Sciatic nerve (tissue), 2 donors: ENCODE data around the gene BRSK1. TPM values are rescaled to one million over a fixed set of nuclear protein-coding genes. Genes with fewer than 3 reads are reported as not detected.

Experiments used
- ATAC-seq: fragments of 200-7000 bp; cut with Tn5 transposase; one replicate; pipeline ENCODE4 v1.9.1; 2020; ENCODE audit warnings: mild to moderate bottlenecking, moderate library complexity
- DNase-seq: peaks from one replicate; pipeline ENCODE4 v3.0.0-alpha.2; 2020; ENCODE audit warnings: low spot score
- intact Hi-C: fragments of 100-400 bp; cut with DNase I; formaldehyde crosslinking; loops from one replicate; pipeline ENCODE4 v1.14.2; 2022
- total RNA-seq: library from RNA; stranded (reverse); fragmentation: NEBNext Ultra II Directional; extraction: Animal tissue kit (Norgen Biotek cat#: 25700); gene quantifications from one replicate; pipeline ENCODE4 v1.2.1, GENCODE V29; 2021
- donor health status: DM: no; HTN: no; CAD: no.
- donor health status: DM: no; HTN: no; CAD: no.

The BRSK1 gene
- total RNA-seq, 1 donor from 2014 or later: 6.5 TPM

GRCh38 chr19:55252760-55253663 lies 30.8 kb upstream of the BRSK1 start:
- intact Hi-C loops: no loop called here
- DNase-seq: no peak
- no peak for ATAC-seq

DNA sequence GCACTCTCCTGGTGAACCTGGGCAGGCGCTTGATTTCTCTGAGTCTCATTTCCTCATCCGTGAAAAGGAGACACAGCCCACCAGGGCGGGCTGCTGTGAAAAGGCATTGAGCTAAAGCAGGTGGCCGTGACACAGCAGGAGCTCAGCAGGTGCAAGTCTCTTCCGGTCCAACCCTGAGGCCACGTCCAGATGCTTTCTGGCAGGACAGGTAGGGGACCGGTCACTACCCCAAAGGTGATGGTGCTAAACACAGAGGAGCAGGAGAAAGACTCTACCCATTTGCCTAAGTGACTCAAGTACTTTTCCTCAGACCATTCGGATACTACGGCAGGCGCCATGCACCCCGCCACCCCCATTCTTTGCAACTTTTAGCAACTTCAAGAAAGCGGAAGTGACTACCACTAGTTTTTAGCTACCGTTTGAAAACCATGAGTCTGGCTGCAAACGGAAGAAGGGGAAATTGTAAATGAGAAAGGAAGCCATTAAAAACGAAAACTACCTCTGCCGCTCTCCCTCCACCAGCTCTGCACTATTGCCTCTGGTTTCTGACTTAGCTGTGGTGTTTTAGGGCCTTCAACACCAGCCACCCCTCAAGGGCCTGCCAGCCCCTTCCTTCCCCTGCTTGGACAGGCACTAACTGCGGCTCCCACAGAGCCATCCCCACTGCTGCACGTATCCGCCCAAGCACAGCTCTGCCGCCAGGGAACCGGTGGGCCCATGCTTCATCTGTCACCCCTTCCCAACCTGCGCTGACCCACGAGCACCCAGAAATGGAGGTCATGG lies 29.8 kb upstream of the BRSK1 start:
- intact Hi-C loops: no loop called here
- no peak for ATAC-seq

GRCh38 chr19:55254625-55254977 lies 29.2 kb upstream of the BRSK1 start:
- intact Hi-C loops: no loop called here
- DNase-seq (no peak), ATAC-seq (no peak)

More for the DNA sequence above, 29.8 kb upstream of the BRSK1 start:
- no peak for DNase-seq

- intact Hi-C loops: no loop called here
- DNase-seq (no peak), ATAC-seq (no peak)
These were observed 28.0 kb upstream of the BRSK1 start for GRCh38 chr19:55255618-55256423.

GRCh38 chr19:55256562-55257460 lies 27.0 kb upstream of the BRSK1 start:
- ATAC-seq (no peak), DNase-seq (no peak)
- intact Hi-C loops: no loop called here

DNA sequence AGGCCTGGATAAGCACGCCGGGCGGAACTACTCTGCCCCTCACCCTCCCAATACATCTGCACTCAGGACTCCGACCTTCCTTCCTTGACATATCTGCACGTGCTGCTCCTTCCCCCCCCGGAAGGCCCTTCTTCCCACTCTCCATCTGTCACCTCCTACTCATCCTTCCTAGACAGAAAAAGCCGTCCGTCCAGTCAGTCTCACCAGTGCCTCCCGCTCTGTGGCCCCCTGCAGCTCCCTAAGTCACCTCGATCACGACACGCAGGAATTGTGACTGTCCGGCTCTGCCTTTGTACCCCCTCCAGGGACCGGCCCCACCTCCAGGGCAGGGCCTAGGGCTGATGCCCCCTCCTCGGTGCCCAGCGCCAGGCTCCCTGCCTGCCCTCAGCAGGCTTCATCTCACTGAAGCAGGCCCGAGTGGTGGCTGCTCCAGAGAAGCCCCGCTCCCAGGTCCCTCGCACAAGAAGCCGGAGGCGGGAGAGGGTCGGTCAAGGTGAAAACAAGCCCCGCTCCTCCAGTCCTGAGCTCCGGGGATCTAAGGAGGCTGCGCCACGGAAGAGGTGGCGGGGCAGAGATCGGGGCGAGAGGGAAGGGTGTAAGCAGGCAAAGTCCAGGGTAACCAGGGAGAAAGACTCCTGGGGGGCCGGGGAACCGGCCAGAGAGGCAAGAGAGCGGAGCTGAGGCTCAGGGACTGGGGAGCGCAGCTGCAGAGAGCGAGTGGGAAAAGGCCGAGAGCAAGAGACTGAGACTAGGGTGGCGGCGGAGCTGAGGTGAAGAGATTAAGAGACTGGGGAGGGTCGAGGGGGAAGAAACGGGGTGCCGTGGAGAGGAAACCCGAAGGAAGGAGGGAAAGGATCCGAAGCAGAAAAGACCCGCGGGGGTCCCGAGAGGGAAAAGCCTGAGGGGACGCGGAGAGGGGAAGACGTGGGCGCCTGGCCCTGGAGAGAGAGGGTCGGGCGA lies 26.1 kb upstream of the BRSK1 start:
- DNase-seq: no peak
- intact Hi-C loops: loop anchor here (1.0 kb wide), 1 partner anchor 13 kb away; no protein-coding TSS in a partner anchor
- ATAC-seq: no peak

DNA sequence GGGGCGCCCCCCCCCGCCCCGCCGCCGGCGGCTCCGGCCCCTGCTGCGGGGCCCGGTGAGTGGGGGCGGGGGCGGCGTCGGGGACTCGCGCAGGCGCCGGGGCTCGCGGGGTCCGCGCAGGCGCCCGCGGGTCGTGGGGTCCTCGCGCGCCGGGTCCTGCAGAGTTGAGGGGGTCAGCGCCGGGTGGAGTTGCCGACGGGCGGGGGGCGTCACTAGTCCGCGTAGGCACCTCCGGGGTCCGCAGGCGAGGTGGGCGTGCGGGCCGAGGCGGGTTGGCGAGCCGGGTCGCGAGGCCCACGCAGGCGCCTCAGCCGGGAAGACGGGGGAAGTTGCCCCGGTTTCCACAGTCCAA lies 25.3 kb upstream of the BRSK1 start:
- intact Hi-C loops: loop anchor here (1.0 kb wide), 1 partner anchor 14 kb away; no protein-coding TSS in a partner anchor
- no peak for DNase-seq

GRCh38 chr19:55258828-55259539 lies 24.8 kb upstream of the BRSK1 start, which contains the start of gene PPP6R1:
PPP6R1 (minus strand) TSS chr19:55259017; CDS start chr19:55247103, 11,914 bp downstream.
- intact Hi-C loops: loop anchor here (1.0 kb wide), 1 partner anchor 15 kb away; no protein-coding TSS in a partner anchor
- DNase-seq: peak; percentile 98
- ATAC-seq: peak; percentile 97

More for the DNA sequence above, 25.3 kb upstream of the BRSK1 start:
- no peak for ATAC-seq

DNA sequence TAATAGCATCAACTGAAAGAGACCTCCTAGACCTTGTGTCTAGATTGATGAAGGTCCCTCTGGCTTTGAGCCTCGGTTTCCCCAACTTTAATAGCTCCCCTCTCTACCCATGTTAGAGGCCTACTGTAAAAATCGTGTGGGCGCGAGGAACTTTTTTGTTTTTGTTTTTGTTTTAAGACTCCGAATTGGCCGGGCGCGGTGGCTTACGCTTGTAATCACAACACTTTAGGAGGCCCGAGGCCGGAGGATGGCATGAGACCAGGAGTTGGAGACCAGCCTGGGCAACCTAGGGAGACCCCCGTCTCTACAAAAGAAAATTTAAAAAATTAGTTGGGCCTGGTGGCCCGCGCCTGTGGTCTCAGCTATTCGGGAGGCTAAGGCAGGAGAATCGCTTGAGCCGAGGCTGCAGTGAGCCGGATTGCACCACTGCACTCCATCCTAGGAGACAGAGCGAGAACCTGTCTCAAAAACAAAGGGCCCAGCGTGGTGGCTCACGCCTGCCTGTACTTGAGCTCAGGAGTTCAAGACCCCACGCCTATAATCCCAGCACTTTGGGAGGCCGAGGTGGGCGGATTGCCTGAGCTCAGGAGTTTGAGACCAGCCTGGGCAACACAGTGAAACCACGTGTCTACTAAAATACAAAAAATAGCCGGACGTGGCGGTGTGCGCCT lies 24.1 kb upstream of the BRSK1 start:
- ATAC-seq (peak; percentile 4), DNase-seq (peak; percentile 80)
- intact Hi-C loops: no loop called here

DNA sequence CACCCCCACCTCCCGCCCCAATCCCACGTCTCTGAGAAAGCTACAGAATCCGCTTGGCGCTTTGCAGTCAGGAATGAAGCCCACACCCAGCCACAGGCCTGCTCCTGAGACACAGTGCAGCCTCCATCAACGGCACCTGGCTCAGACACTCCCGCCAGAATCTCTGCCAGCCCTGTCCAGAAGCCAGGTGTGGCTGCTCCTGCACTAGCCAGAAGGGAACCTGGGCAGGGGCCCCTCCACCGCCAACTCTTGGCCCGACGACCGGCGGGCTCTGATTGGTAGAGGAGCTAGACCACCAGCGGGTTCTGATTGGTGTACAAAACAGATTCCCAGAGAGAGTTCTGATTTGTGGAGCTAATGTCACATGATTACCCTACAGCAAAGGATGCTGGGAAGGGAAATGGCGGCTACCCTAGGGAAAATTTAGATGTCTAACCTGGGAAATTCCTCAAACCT lies 22.1 kb upstream of the BRSK1 start:
- intact Hi-C loops: no loop called here
- ATAC-seq (no peak), DNase-seq (no peak)

DNA sequence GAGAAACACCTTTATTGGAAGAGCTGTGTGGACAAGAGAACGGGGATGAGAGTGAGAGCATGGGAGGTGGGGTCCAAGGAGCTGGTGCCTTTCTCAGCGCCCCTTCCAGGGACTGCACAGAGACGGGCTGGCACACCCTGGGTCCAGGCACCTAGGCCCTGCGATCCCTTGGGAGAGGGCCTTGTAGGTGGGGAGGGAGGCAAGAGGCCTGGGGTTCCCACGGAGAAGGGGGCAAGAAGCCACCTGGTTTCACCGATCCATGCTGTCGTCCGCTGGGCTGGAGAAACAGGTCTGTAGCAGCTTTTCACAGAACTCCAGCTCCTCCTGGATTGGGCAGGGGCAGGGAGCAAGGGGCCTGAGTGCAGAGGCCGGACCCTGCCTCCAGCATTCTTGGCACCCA lies 21.4 kb upstream of the BRSK1 start:
- intact Hi-C loops: no loop called here
- ATAC-seq (no peak), DNase-seq (no peak)

- intact Hi-C loops: no loop called here
- no peak for DNase-seq
- no peak for ATAC-seq
These were observed 19.3 kb upstream of the BRSK1 start for GRCh38 chr19:55264531-55264930.

GRCh38 chr19:55265173-55265572 lies 18.6 kb upstream of the BRSK1 start:
- ATAC-seq: no peak
- intact Hi-C loops: no loop called here
- no peak for DNase-seq

DNA sequence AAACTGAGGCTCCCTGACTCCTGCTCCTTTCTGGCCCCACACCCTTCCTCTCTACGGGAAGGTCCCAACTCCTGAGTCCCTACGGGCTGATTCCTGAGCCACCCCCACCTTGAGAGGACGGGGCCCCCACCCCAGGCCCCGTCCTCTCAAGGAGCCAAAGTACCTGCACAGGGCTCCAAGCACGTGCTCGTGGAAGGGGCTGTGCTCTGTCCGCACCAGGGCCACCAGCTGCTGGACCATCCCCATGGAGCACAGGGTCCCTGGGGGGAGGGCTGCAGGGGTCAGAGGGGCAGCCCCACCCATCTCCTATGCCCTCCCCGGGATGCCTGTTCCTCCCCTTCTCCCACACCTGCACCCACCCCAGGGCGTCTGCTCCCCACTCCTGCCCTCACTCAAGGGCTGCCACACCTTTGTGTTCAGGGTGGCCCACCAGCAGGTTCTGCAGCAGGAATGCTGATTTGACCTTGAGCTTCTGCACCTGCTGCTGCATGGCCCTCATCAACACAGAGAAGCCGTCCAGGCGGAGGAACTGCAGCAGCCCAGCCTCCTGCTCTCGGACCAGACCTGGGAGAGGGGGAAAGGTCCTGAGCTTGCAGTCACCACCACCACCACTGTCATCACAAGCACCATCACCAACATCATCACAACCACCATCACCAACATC lies 17.9 kb upstream of the BRSK1 start:
- ATAC-seq (no peak), DNase-seq (no peak)
- intact Hi-C loops: no loop called here

- no peak for ATAC-seq
These were observed 17.4 kb upstream of the BRSK1 start for GRCh38 chr19:55266404-55266803.

More at GRCh38 chr19:55266404-55266803, 17.4 kb upstream of the BRSK1 start:
- intact Hi-C loops: no loop called here
- DNase-seq: no peak
